Ectodermal cell (in vitro differentiated cells): ENCODE data around the gene ITGB7.

Source experiments
- H3K27ac ChIP-seq: 2 replicates; pipeline ENCODE4 v1.7.0; 2013; ENCODE audit warnings: mild to moderate bottlenecking, low read depth, low read length; ENCODE audit not compliant: insufficient read depth, poor library complexity, severe bottlenecking
- H3K27me3 ChIP-seq: 2 replicates; pipeline ENCODE4 v1.7.0; 2013; ENCODE audit warnings: mild to moderate bottlenecking, low read length; ENCODE audit not compliant: insufficient read depth, control insufficient read depth, poor library complexity, severe bottlenecking
- H3K36me3 ChIP-seq: one replicate; pipeline ENCODE4 v1.7.0; 2013; ENCODE audit warnings: low read length; ENCODE audit not compliant: control insufficient read depth, insufficient read depth
- H3K4me1 ChIP-seq: one replicate; pipeline ENCODE4 v1.7.0; 2013; ENCODE audit warnings: low read length; ENCODE audit not compliant: control insufficient read depth, insufficient read depth
- H3K4me3 ChIP-seq: 2 replicates; pipeline ENCODE4 v1.7.0; 2013; ENCODE audit warnings: low read depth, low read length, control low read depth; ENCODE audit not compliant: insufficient read depth
- H3K9me3 ChIP-seq: 2 replicates; pipeline ENCODE4 v1.7.0; 2013; ENCODE audit warnings: mild to moderate bottlenecking, low read length, moderate library complexity; ENCODE audit not compliant: control insufficient read depth
- WGBS, 2 experiments: methylation state at CpG; one replicate each; pipeline ENCODE4 v1.1.7; 2013; ENCODE audit warnings: missing lambda C conversion rate in 2 of 2; 5-methylcytosine and 5-hydroxymethylcytosine counted together

The ITGB7 gene

DNA sequence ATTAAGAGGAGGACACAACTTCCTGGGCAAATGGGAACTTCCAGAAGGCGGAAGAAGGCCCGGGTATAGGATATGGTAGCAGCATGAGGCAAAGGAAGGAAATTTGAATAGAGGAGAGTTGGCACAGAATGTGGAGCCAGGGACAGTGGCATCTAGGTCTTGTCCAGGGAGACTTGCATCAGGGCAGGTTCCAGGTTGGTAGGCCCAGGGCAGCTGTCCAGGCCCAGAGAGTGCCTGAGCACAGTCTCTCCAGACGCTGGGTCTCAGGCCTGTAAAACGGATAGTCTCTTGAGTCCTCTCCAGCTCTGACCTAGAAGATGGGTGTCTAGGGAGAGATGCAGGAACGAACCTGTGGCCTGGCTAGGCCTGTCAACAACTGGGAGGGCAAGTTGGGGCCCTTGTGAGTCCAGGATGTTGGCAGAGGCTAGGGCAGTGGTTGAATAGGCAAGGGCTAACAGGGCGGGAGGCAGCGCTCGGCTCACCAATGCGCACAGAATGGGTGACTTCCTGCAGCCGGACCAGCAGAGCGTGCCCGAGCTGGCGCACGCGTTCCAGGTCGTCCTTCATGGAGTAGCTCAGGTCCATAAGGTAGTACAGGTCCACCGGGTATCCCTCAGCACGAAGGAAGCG, 9.9 kb downstream of the ITGB7 start:
- H3K9me3 ChIP-seq = no peaks in the 10 kb centered on the region
- WGBS, 2 experiments = 87% methylated on average over 19 of the region's 19 CpGs
- no peak overlapping the region for H3K4me3 ChIP-seq
- no peaks in the 10 kb centered on the region for H3K36me3 ChIP-seq
- H3K27ac ChIP-seq = no peak overlapping the region
- H3K4me1 ChIP-seq = no peaks in the 10 kb centered on the region
- peaks cover 49% of the 10 kb centered on the region for H3K27me3 ChIP-seq

DNA sequence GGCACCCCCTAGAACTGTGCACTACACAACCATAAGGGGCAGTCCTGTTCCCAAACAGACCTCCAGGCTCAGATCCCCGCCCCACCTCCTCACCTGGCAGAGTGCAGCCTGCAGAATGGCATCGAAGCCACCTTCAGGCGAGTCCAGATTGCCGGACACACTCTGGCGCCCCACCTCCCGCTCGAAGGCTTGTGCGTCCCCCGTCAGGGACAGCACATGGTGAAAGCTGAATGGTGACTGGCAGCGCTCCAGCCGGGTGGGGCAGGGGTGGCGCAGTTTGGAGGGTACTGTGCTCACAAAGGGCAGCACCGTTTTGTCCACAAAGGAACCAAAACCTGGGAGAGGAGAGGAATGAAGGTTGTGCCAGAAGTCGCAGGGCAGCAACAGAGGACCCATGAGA, 10.6 kb downstream of the ITGB7 start:
- Histone ChIP-seq H3K27me3 (peaks cover 46% of the 10 kb centered on the region), H3K27ac (no peak overlapping the region), H3K4me3 (no peak overlapping the region), H3K4me1 (no peaks in the 10 kb centered on the region), H3K9me3 (no peaks in the 10 kb centered on the region), H3K36me3 (no peaks in the 10 kb centered on the region)
- WGBS, 2 experiments = 88 to 94% methylated on average over 14 of the region's 14 CpGs

DNA sequence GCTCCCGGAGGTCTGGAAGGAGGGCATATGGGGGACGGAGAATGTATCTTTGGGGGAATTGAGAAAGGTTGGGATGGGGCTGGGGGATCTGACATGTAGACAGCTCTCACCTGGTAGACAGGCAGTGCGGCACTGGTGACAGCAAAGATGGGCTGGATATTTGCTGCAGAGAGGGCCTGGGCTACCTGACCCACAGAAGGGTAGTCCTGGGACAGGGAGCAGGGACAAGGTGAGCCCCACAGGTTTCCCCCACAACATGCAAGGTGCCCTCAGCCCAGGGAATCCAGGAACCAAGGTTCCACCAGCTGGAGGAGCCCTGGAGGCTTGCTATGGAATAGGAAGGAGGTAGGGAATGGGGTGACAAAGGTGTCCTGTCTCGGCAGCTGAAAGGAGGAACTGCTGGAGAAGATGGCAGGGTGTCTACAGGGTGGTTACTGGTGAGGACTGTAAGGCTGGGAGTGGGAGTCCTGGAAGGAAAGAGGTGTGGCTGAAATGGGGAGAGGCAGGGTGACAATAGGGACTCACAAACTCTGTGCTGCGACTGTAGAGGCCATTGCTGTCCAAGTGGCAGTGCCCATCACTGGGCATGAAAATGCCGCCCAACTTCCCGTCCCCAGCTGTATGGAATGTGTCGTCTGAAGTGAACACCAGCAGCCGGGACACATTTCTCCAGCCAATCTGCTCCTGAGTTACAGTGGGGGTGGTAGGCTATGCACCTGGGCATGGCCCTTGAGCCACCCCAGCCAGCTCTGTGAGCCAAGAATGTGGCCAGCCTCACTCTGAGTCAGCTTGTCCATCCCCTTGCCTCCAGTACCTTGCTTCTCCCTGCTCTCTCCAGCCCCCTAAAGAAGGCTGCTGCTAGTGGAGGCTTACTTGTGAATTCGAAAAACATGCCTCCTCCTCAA, 11.3 kb downstream of the ITGB7 start:
- Histone ChIP-seq H3K4me3 (no peak overlapping the region), H3K27ac (no peak overlapping the region), H3K27me3 (peaks cover 45% of the 10 kb centered on the region), H3K36me3 (no peaks in the 10 kb centered on the region), H3K4me1 (no peaks in the 10 kb centered on the region), H3K9me3 (no peaks in the 10 kb centered on the region)
- 89 to 90% methylated on average over 10 of the region's 10 CpGs for WGBS, 2 experiments

DNA sequence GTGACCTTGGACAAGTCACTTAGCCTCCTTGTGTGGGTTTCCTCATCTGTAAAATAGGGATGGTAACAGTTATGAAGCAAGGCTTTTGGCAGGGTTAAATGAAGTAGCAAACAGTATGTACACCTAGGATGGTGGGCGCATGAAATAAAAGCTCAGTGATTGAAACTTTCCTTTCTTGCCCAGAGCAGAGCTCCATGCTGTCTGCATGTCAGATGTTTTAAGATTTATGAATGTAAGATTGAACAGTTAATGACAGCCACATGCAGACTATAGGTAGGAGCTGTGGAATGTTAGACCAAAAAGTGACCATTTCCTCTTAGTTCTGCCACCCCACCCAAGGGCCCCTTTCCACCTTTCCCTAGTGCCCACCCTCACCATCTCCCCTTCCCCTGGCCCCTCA, 12.1 kb downstream of the ITGB7 start:
- no peaks in the 10 kb centered on the region for H3K4me1 ChIP-seq
- no peak overlapping the region for H3K27ac ChIP-seq
- no peak overlapping the region for H3K4me3 ChIP-seq
- 88 to 91% methylated on average over 1 of the region's 1 CpG for WGBS, 2 experiments
- H3K9me3 ChIP-seq = no peaks in the 10 kb centered on the region
- no peaks in the 10 kb centered on the region for H3K36me3 ChIP-seq
- H3K27me3 ChIP-seq = peaks cover 45% of the 10 kb centered on the region

DNA sequence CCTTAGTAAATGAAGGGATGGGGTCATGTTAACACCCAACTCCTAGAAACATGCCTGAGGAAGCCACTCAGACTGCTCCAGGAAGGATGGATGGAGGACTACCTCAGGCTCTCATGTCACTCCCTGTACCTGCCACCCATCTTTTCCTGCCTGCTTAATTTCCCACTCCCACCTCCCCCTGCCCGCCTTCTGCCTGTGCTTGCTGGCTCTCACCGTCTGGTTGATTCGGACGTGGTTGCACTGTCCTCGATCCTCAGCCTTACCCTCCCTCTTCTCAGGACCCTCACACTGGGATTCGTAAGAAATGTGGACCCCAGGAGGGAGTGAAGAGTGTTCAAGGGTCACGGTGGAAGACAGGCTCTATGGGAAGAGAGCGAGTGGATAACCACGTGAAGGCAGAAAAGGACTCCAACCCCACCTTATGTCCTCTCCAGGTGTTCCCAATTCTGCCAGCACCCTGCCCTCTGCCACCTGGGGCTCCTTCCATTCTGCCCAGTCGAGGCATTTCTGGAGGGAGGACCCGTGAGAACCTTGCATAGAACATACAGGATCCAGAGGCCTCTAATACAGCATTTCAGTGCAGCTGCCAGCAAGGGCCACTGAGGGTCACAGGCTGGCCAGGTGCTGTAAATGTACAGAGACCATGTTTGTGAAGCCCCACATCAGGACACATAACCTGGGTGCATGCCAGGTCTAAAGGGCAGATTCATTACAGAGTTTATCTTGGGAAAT, 12.9 kb downstream of the ITGB7 start:
- H3K9me3 ChIP-seq = no peaks in the 10 kb centered on the region

DNA sequence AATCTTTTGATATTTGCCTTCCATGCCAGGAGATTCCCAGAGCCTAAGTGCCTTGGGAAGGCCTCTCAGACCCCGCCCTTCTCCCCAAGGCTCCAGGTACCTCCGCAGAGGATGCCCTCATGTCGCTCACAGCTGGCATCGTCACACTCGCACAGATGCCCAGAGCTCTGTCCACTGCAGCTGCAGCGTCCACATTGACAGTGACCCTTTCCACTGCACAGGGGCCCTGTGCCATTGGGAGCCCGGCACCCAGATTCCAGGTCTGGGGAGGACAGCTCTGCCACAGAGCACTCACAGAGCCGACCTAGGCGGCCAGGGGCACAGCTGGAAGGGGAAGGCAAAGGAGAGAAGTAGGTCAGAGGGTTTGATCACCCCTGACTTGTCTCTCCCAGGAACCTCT, 14.0 kb downstream of the ITGB7 start:
- Histone ChIP-seq H3K36me3 (no peaks in the 10 kb centered on the region), H3K27me3 (peaks cover 32% of the 10 kb centered on the region), H3K4me1 (peaks cover 3% of the 10 kb centered on the region), H3K4me3 (no peak overlapping the region), H3K27ac (no peak overlapping the region), H3K9me3 (no peaks in the 10 kb centered on the region)
- WGBS, 2 experiments = 90 to 91% methylated on average over 9 of the region's 9 CpGs

More for the DNA sequence above, 12.9 kb downstream of the ITGB7 start:
- H3K27me3 ChIP-seq = peaks cover 43% of the 10 kb centered on the region
- H3K4me1 ChIP-seq = no peaks in the 10 kb centered on the region
- no peaks in the 10 kb centered on the region for H3K36me3 ChIP-seq
- no peak overlapping the region for H3K27ac ChIP-seq
- 78 to 83% methylated on average over 11 of the region's 11 CpGs for WGBS, 2 experiments
- H3K4me3 ChIP-seq = no peak overlapping the region

DNA sequence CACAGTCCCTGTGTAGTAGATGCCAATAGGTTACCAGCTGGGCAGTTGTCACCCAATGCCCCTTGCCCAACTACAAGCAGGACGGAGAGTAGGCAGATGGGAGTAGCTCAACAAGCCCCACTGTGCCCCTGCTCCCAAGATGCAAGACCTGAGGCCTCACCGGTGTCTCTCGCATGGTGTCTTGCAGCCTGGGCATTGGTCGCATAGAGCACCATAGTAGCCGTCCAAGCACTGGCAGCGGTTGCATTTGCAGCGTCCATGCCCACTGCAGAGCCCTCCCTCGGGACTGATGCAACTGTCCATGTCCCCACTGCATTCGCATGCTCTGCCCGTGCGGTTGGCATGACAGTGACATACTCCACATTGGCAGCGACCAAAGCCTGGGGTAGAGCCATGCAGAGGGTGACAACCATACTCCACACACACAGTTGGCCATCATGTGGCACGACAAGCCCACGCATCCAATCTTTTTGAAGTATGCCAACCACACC, 14.5 kb downstream of the ITGB7 start:
- Histone ChIP-seq H3K4me3 (no peak overlapping the region), H3K27ac (no peak overlapping the region), H3K36me3 (peaks cover 4% of the 10 kb centered on the region), H3K9me3 (no peaks in the 10 kb centered on the region), H3K4me1 (peaks cover 3% of the 10 kb centered on the region), H3K27me3 (peaks cover 28% of the 10 kb centered on the region)
- WGBS, 2 experiments = 95% methylated on average over 14 of the region's 14 CpGs

DNA sequence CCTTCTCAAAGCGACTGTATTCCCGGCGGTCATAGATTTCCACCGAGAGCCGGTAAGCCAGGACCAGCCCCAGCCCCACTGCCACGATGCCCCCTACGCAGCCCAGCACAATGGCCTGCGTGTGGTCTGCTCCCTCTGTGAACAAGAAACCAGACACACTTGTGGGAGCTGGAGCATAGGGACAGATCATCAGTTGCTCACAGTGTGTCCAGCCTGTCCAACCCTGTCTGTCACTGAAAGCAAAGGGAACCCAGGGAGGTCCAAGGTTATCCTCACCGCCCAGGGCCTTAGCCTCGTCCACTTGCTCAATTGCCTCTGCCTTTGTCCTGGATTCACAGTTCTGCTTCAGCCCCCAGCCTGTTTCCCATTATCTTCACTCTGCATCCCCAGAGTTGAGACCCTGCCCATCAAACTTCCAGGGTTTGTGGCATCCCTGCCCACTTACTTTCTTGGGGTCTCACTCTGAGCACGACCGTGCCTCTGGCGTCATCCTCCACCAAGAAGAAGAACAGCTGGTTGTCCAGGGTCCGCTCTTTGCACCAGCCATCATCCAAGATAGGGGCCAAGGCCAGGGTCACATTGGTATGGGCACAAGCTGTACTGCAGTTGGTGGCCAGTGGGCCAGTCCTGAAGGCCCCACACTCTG, 15.0 kb downstream of the ITGB7 start:
- Histone ChIP-seq H3K4me3 (no peak overlapping the region), H3K4me1 (peaks cover 3% of the 10 kb centered on the region), H3K27me3 (peaks cover 22% of the 10 kb centered on the region), H3K9me3 (no peaks in the 10 kb centered on the region), H3K27ac (no peak overlapping the region), H3K36me3 (peaks cover 10% of the 10 kb centered on the region)
- WGBS, 2 experiments = 94 to 96% methylated on average over 14 of the region's 14 CpGs

DNA sequence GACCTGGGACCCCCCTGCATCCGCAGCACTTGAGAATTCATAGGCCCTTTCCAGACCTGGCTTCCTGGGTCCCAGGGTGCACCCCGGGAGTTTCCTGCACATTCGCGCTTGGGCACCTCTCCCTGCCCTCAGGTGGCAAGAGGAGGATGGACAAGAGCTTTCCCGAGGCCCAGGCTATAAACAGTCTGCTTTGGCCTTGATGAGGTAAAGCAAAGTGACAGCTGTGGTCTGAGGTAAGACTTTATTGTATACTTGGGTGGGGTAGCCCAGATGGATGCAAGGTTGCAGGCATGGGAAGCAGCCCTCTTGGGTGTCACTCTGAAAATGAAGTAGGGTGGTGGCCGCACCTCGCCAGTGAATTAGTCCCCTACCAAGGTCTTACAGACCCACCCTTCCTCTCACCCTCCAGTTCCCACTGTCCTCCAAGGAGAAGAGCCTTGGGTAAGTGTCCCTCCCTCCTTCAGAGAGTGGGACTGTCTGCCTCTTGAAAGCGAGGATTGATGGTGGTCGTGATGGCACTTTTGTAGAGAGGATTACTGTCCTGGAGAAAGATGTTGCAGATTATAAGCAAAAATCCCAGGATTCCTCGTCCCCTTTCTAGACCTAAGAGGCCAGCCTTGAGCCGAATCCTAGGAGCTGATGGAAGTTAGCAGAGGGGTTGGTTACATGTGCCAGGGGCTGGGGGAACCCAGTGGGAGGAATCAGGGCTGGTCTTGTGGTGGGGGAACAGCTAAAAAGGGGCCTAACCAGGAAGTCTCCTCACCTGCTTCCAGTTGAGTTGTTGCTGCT, 15.8 kb downstream of the ITGB7 start:
- Histone ChIP-seq H3K27me3 (peaks cover 15% of the 10 kb centered on the region), H3K36me3 (peaks cover 17% of the 10 kb centered on the region), H3K4me3 (no peak overlapping the region), H3K27ac (no peak overlapping the region), H3K4me1 (peaks cover 3% of the 10 kb centered on the region), H3K9me3 (no peaks in the 10 kb centered on the region)
- WGBS, 2 experiments = 95 to 96% methylated on average over 11 of the region's 11 CpGs
